ENCODE data around the gene DSE.

- no peak for TF ChIP-seq CTCF (IDR thresholded peaks at IDR 0.05)
- TF ChIP-seq POLR2A (IDR thresholded peaks at IDR 0.05) = no peak
Observed at GRCh38 chr6:116467096-116467495, 96.3 kb downstream of the DSE start.
